Calu3 (cell line): ENCODE data around the gene CYP4F8. TPM values are rescaled to one million over a fixed set of nuclear protein-coding genes. Genes with fewer than 3 reads are reported as not detected.
A peak's percentile ranks its signal among the peaks of the same experiment; 100 is the strongest.

Experiments used
- BruUV-seq: library from RNA; stranded (reverse); fragments of 400-500 nt; replicated peaks from 2 replicates; lab custom pipeline; 2021; lab: Mats Ljungman, UMichigan
- CTCF ChIA-PET: fragments of 300-600 bp; sonication (Branson Sonifier 250); formaldehyde crosslinking; loops from one replicate; lab custom pipeline; 2022; ENCODE audit warnings: antibody characterized with exemption; lab: Charles Lee
- DNase-seq: peaks from one replicate; pipeline ENCODE4 v3.0.0; 2022
- H3K27ac Mint-ChIP-seq: one replicate; pipeline ENCODE4 v1.8.0; 2022; ENCODE audit warnings: mixed read lengths; ENCODE audit not compliant: unreplicated experiment
- H3K27me3 Mint-ChIP-seq: one replicate; pipeline ENCODE4 v1.8.0; 2022; ENCODE audit warnings: mixed read lengths; ENCODE audit not compliant: unreplicated experiment
- H3K36me3 Mint-ChIP-seq: one replicate; pipeline ENCODE4 v1.8.0; 2022; ENCODE audit warnings: mild to moderate bottlenecking, moderate library complexity, mixed read lengths; ENCODE audit not compliant: insufficient read depth, unreplicated experiment
- H3K4me1 Mint-ChIP-seq: one replicate; pipeline ENCODE4 v1.8.0; 2022; ENCODE audit warnings: mild to moderate bottlenecking, low read depth, mixed read lengths; ENCODE audit not compliant: unreplicated experiment
- H3K4me3 Mint-ChIP-seq: one replicate; pipeline ENCODE4 v1.8.0; 2022; ENCODE audit warnings: mild to moderate bottlenecking, low read depth, moderate library complexity, mixed read lengths; ENCODE audit not compliant: unreplicated experiment
- H3K9me3 Mint-ChIP-seq: one replicate; pipeline ENCODE4 v1.8.0; 2022; ENCODE audit warnings: low read depth, mixed read lengths; ENCODE audit not compliant: unreplicated experiment
- intact Hi-C: fragments of 100-400 bp; cut with micrococcal nuclease; formaldehyde crosslinking; loops from one replicate; pipeline ENCODE4 v1.10.0; 2022; ENCODE audit not compliant: unreplicated experiment
- total RNA-seq: library from RNA; stranded (reverse); gene quantifications from 2 replicates; pipeline ENCODE4 v1.2.3, GENCODE V29; 2022
- TF ChIP-seq, protein P1 (sequence below): fragments of 200-600 bp; IDR thresholded peaks from one replicate; pipeline ENCODE4 v1.8.0; 2022; ENCODE audit warnings: antibody characterized with exemption; ENCODE audit not compliant: unreplicated experiment

The CYP4F8 gene
- total RNA-seq, 1 experiment from 2014 or later = not detected

DNA sequence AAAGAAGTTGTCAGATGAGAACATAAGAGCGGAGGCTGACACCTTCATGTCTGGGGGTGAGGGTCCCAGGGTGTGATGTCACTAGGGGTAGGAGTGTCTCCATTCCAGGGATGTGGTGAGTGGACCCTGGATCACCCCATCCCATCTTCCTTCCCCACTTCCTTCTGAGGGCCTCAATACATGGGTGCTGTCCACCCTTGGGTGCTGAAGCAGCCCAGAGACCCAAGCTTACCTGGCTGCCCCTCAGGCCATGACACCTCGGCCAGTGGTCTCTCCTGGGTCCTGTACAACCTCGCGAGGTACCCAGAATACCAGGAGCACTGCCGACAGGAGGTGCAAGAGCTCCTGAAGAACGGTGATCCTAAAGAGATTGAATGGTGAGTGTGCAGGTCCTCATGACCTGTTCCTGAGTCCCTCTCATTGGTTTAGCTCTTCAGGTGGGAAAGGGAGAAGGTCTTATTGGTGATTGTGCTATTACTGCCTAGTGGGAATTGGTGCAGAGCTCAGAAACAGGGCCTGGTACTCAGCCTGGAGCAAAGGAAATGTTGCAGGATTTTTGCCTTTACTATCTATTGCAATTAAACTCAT lies 37.7 kb upstream of the CYP4F8 start:
- no peak overlapping the region for H3K4me3 Mint-ChIP-seq
- no peak for DNase-seq
- CTCF ChIA-PET = no interaction called here
- TF ChIP-seq, protein P1, sequence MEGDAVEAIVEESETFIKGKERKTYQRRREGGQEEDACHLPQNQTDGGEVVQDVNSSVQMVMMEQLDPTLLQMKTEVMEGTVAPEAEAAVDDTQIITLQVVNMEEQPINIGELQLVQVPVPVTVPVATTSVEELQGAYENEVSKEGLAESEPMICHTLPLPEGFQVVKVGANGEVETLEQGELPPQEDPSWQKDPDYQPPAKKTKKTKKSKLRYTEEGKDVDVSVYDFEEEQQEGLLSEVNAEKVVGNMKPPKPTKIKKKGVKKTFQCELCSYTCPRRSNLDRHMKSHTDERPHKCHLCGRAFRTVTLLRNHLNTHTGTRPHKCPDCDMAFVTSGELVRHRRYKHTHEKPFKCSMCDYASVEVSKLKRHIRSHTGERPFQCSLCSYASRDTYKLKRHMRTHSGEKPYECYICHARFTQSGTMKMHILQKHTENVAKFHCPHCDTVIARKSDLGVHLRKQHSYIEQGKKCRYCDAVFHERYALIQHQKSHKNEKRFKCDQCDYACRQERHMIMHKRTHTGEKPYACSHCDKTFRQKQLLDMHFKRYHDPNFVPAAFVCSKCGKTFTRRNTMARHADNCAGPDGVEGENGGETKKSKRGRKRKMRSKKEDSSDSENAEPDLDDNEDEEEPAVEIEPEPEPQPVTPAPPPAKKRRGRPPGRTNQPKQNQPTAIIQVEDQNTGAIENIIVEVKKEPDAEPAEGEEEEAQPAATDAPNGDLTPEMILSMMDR = no peak
- BruUV-seq = no TSS peak
- intact Hi-C loops = no loop called here
- H3K27me3 Mint-ChIP-seq = peaks cover 55% of the 10 kb centered on the region
- no peaks in the 10 kb centered on the region for H3K4me1 Mint-ChIP-seq
- H3K36me3 Mint-ChIP-seq = no peaks in the 10 kb centered on the region
- no peak overlapping the region for H3K27ac Mint-ChIP-seq
- H3K9me3 Mint-ChIP-seq = no peaks in the 10 kb centered on the region

DNA sequence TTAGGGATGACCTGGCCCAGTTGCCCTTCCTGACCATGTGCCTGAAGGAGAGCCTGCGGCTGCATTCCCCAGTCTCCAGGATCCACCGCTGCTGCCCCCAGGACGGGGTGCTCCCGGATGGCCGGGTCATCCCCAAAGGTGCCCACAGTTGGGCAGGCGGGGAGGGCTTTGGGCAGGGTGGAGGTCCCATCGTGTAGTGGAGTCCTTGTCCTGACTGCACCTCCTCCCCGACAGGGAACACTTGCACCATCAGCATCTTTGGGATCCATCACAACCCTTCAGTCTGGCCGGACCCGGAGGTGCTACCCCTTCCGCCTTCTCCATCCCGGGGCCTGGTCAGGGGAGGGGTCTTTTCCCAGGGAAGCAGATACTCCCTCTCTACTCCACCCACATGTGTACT lies 31.7 kb upstream of the CYP4F8 start:
- no peak for DNase-seq
- TF ChIP-seq, protein P1 = no peak
- Mint-ChIP-seq H3K4me3 (no peak overlapping the region), H3K4me1 (no peaks in the 10 kb centered on the region), H3K27ac (no peak overlapping the region), H3K9me3 (no peaks in the 10 kb centered on the region), H3K36me3 (peaks cover 5% of the 10 kb centered on the region), H3K27me3 (peaks cover 33% of the 10 kb centered on the region)
- intact Hi-C loops = no loop called here
- BruUV-seq = no TSS peak
- CTCF ChIA-PET = no interaction called here

DNA sequence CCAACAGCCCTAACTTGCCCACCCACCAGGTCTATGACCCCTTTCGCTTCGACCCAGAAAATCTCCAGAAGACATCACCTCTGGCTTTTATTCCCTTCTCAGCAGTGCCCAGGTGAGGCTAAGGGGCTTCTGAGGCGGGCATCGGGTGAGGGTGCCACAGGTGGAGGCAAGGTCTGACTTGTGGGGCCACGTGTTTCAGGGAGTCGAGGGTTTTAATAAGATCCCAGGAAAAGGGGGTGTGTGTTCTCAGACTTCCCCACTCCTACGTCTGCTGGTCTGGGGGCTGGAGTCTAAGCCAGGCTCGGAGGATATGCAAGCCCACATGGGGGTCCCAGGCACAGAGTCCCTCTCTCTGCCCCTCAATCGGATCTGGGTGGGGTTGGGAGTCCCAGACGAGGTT lies 30.9 kb upstream of the CYP4F8 start:
- Mint-ChIP-seq H3K9me3 (no peaks in the 10 kb centered on the region), H3K4me3 (peak overlapping the region; percentile 56), H3K27me3 (peaks cover 34% of the 10 kb centered on the region), H3K36me3 (peaks cover 5% of the 10 kb centered on the region), H3K4me1 (no peaks in the 10 kb centered on the region), H3K27ac (no peak overlapping the region)
- TF ChIP-seq, protein P1 = no peak
- intact Hi-C loops = no loop called here
- no peak for DNase-seq
- CTCF ChIA-PET = interaction anchor here (0.5 kb wide), 1 partner anchor 607 kb away, joined by 4 read pairs; no protein-coding TSS in a partner anchor
- no TSS peak for BruUV-seq

DNA sequence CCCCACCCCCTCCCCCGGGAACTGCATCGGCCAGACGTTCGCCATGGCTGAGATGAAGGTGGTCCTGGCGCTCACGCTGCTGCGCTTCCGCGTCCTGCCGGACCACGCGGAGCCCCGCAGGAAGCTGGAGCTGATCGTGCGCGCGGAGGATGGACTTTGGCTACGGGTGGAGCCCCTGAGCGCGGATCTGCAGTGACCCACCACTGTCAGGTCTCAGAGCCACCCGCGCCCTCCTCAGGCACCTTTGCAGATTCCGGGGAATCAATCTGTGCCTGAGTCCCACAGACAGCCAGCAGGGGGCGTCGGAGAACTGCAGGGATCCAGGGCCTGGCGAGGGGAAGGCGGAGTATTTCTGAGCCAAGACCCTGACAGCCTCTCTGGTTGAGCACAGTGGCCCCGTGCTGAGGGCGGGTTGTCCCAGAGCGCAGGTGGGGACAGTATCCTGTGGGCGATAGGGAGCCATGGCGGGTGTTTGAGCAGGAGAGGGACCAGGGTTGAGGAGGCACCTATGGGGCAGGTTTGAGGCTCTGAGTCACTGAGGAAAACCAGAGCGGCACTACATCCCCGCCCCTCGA lies 30.4 kb upstream of the CYP4F8 start:
- Mint-ChIP-seq H3K9me3 (no peaks in the 10 kb centered on the region), H3K27ac (no peak overlapping the region), H3K4me1 (no peaks in the 10 kb centered on the region), H3K27me3 (peaks cover 34% of the 10 kb centered on the region), H3K4me3 (peak overlapping the region; percentile 56), H3K36me3 (peaks cover 5% of the 10 kb centered on the region)
- CTCF ChIA-PET = interaction anchor here (0.5 kb wide), 1 partner anchor 608 kb away, joined by 4 read pairs; no protein-coding TSS in a partner anchor
- TF ChIP-seq, protein P1 = peak; percentile 87
- peak; percentile 84 for DNase-seq
- no TSS peak for BruUV-seq
- intact Hi-C loops = no loop called here
